Right ventricle myocardium inferior (tissue), 1 donor: Measurements from ENCODE around the gene GPR173. TPM values are rescaled to one million over a fixed set of nuclear protein-coding genes. Genes with fewer than 3 reads are reported as not detected.

Source experiments
- ATAC-seq: fragments of 200-7000 bp; cut with Tn5 transposase; one replicate; pipeline ENCODE4 v1.9.1; 2020; ENCODE audit warnings: mild to moderate bottlenecking, moderate library complexity
- DNase-seq: peaks from one replicate; pipeline ENCODE4 v3.0.0; 2021; ENCODE audit errors: missing footprints
- intact Hi-C: fragments of 100-400 bp; cut with DNase I; formaldehyde crosslinking; loops from one replicate; pipeline ENCODE4 v1.11.0; 2022
- long read RNA-seq: library from polyadenylated mRNA; unstranded; transcript quantifications from one replicate; pipeline ENCODE4 v2.0.0, GENCODE V29; 2021
- total RNA-seq: library from RNA; stranded (reverse); fragmentation: NEBNext Ultra II Directional; extraction: Animal tissue kit (Norgen Biotek cat#: 25700); gene quantifications from one replicate; pipeline ENCODE4 v1.2.1, GENCODE V29; 2021
- donor health status: DM: no; HTN: yes; CAD: no; lungs with severe emphysema.

Gene GPR173, protein sequence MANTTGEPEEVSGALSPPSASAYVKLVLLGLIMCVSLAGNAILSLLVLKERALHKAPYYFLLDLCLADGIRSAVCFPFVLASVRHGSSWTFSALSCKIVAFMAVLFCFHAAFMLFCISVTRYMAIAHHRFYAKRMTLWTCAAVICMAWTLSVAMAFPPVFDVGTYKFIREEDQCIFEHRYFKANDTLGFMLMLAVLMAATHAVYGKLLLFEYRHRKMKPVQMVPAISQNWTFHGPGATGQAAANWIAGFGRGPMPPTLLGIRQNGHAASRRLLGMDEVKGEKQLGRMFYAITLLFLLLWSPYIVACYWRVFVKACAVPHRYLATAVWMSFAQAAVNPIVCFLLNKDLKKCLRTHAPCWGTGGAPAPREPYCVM
- 0.35 TPM for total RNA-seq
- long read RNA-seq, result 0 reads

DNA sequence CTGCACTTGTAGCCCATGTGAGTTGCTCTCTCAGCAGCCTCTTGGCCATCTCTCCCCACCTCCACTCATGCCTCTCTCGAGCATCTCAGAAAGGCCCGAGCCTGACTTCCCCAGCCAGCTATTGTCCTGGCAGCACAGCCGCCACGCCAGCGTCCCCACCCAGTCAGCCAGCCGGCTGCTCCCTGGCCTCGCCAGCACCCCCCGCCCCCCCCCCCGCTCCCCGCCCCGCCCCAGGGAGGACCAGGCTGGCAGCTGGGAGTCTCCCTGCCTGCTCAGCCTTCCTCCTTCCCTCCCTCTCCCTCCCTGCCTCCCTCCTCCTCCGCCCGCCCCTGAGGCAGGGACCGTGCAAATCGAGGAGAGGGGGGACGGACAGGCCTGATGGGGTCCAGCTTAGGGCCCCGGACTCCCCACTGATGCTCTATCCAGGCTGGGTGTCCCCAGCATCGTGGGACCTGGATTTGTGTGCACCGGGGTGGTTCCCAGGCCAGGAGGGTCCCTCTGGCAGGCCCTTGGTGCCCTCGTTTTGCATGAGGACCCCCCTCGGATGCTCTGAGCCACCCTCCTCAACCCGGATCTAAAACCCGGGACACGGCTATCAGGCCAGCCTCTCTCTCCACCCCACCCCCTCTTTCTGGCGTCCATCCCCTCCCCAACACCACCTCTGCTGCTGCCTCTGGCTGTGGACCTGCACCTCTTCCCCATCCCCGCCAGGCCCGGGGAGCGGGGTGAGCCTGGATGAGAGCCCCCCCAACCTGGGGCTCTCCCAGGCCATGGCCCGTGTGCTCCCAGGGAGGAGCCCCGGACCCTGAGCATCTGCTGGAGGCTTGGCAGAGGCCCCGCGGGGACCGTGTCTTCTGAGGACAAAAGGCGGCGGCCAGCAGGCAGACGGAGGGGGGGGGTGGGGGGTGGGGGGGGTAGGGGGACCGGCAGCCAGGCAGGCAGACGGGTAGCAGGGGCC is at the start of gene GPR173:
Gene GPR173, plus strand, starts transcription at position 621 of the 958 bp plus-strand sequence. CDS start 27,833 bp downstream, outside the sequence.
- intact Hi-C loops, result no loop called here
- DNase-seq (no peak), ATAC-seq (peak; percentile 93)

DNA sequence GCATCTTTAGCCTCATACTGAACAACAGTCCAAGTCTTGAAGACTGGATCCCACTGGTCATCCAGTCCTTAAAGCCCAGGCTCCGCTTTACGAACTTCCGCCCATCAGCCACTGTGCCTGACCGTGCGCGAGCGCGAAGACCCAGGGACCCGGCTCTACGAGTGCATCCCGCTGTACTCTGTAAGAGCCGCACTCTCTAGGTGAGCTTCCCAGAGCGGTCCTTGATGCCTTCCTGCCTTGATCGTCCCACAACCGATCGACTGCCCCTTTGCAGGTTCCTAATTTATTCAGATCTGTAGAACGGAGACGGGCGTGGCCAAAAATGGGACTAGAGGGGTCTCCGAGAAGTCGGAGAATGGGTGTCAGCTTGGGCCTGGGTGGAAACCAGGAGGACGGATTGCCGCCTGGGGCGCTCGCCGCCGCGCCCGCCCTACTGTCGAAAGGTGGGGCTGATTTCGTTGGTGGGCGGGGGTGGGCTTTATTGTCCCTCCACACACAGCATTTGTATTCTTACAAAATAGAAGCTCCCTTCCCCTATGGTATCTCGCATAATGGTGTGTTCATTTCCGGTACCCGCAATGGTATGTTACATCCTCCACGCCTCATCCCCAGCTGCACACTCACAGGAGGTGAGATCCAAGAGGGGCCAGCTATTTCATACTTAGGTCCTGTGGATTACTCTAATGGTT is 48.0 kb upstream of the GPR173 start:
- intact Hi-C loops, result no loop called here
- DNase-seq (no peak), ATAC-seq (no peak)

DNA sequence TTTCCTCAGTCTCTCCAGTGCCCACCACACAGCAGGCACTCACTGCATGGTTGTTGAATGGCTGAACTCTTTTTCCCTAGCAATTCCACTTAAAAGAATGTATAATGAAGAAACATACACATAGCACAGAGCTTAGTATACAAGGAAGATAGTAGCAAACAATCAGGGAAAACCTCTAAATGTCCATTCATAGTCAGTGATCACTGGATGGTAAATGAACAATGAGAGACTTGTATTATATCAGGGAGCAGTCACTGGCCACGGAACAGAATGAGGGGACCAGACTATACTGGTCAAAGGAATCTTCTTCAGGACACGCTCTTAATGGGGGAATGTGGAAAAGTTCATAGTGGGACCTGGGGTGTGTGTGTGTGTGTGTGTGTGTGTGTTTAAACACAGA is 46.6 kb upstream of the GPR173 start:
- DNase-seq, result no peak
- no peak for ATAC-seq
- intact Hi-C loops, result no loop called here

DNA sequence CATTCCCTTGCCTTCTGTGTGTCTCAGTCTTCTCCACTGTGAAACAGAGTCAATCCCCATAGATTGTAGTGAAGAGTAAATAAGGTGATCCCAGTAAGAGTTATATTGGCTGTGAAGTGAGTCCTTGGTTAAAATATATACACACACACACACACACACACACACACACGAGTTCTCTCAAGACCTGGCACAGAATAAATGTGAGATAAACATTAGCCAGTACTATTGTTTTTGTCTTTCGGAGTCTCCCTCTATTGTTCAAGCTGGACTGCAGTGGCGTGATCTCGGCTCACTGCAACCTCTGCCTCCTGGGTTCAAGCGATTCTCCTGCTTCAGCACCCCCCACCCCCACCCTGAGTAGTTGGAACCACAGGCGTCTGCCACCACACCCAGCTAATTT is 45.5 kb upstream of the GPR173 start:
- intact Hi-C loops, result no loop called here
- no peak for DNase-seq

DNA sequence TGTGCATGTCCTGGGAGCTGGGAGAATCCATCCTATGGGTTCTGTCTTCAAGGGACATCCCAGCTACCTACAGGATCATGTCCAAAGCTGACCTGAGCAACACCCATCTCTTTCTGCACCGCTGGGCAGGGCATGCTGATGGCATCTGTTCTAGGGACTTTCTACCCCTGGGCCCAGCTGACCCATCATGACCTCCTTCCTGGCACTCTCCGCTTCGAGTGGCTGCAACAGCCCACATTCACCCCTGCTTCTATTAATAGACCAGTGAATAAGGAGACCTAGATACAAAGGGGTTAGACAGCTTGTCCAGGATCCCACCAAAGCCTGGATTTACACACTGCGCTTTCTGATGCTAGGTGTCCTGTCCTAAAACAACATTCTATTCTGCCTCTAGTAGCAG is 44.6 kb upstream of the GPR173 start:
- intact Hi-C loops, result no loop called here
- ATAC-seq (no peak), DNase-seq (no peak)

More for the DNA sequence above, 45.5 kb upstream of the GPR173 start:
- no peak for ATAC-seq

DNA sequence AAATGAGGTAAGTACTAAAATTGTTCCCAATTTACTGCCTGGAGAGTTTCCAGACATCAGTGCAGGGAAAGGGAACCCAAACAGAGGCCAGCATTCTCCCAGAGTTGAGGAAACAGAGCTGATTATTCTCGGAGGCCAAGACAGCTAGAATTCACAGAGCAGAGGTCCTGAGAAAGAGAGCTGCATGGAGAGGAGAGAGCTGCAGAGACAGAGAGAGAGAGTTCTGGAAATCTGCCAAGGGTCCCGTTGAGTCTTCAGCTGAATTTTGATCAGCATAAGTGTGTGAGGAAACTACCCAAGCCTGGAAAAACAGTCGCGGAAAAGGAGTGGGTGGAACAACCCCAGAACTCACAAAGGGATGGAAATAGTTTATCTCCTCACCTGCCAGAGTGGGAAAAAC is 43.8 kb upstream of the GPR173 start:
- ATAC-seq, result no peak
- no peak for DNase-seq
- intact Hi-C loops, result no loop called here

DNA sequence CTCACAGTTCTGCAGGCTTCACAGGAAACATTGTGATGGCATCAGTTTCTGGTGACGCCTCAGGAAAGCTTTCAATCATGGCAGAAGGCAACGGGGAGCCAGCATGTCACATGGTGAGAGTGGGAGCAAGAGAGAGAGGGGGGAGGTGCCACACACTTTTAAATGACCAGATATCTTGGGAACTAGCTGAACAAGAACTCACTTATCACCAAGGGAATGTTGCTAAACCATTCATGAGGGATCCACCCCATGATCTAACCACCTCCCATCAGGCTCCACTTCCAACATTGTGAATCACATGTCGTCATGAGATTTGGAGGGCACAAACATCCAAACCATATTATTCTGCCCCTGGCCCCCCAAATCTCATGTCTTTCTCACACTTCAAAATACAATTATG is 43.3 kb upstream of the GPR173 start:
- DNase-seq, result no peak
- ATAC-seq, result no peak
- intact Hi-C loops, result no loop called here

DNA sequence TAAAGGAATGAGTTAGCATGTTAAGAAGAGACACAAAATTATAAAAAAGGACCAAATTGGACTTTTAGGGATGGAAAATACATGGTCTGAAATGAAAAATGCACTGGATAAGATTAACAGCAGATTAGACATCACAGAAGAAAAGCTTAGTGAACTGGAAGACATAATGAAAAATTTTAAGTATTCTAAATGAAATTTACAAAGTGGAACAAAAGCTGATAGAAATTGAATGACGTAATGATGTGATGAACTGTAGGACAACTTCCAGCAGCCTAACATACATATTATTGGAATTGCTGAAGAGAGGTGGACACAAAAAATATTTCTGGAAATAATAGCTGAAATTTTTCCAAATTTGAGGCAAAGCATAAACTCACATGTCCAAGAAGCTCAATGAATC is 39.6 kb upstream of the GPR173 start:
- ATAC-seq (no peak), DNase-seq (no peak)
- intact Hi-C loops, result no loop called here

DNA sequence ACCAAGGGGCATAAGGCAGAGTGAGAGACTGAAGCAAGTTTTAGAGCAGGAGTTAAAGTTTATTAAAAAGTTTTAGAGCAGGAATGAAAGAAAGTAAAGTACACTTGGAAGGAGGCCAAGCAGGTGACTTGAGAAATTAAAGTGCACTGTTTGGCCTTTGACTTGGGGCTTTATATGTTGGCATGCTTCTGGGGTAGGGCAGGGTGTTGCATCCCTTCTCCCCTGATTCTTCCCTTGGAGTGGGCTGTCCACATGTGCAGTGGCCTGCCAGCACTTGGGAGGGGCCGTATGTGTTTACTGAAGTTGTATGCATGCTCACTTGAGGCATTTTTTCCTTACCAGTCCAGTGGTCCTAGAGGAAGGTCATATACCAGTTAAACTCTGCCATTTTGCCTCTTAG is 35.3 kb upstream of the GPR173 start:
- intact Hi-C loops, result no loop called here
- no peak for ATAC-seq

DNA sequence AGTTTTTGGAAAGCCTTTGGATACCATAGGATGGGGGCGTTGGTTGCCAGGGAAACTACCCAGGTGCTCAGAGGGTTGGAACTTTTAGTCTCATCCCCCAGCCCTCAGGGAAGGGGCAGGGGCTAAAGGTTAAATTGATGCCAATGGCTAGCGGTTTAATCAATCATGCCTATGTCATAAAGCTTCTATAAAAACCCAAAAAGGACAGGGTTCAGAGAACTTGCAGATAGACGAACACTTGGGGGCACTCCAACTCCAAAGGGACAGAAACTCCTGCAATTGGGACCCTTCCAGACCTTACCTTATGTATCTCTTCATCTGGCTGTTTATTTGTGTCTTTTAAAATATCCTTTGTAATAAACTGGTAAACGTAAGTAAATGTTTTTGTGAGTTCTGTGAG is 30.0 kb upstream of the GPR173 start:
- DNase-seq (no peak), ATAC-seq (no peak)
- intact Hi-C loops, result no loop called here

More for the DNA sequence above, 35.3 kb upstream of the GPR173 start:
- no peak for DNase-seq

DNA sequence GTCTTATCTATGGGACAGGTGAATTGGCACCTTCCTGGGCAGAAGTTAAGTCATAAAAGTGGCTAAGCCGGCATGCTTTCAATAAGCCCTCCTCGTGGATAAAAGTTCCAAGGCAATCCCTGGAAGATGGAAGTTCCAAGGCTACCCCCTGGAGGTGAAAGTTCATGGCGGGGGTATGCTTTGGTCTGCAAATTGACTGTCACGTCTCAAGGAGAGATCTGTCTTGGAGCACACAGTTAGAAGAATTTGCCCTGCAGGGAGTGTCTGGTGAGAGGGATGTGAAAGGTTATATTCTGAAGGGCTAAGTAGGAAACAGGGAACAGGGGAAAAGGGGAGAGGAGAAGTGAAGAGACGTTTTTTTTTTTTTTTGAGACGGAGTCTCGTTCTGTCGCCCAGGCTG is 26.2 kb upstream of the GPR173 start:
- DNase-seq, result no peak
- no peak for ATAC-seq
- intact Hi-C loops, result no loop called here

DNA sequence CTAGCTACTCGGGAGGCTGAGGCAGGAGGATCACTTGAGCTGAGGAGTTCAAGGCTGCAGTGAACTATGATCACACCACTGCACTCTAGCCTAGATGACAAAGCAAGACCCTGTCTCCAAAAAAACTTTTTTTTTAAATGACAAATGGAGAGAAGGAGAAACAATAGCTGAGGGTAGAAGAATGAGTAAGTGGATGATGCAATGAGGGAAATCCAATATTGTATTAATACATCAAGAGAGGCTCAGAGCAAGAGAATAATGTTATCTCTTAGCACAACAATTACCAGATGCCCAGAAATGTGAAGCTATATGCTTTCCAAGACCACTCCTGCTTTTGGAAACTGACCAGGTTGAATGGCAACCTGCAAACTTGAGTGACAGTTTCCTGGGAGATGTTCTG is 19.9 kb upstream of the GPR173 start:
- no peak for DNase-seq
- intact Hi-C loops, result no loop called here
- ATAC-seq, result no peak

DNA sequence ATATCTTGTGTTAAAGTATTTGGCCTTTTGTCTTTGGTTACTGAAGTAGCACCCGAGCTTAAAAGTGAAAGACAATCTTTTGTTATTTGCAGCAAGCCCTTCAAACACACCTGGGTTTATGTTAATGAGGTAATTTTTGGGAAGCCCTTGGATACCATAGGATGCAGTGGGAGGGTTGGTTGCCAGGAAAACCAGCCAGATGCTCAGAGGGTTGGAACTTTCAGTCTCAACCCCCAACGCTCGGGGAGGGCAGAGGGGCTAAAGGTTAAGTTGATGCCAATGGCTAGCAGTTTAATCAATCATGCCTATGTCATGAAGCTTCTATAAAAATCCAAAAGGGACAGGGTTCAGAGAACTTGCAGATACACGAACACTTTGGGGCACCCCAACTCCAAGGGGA is 17.2 kb upstream of the GPR173 start:
- DNase-seq (no peak), ATAC-seq (no peak)
- intact Hi-C loops, result no loop called here

DNA sequence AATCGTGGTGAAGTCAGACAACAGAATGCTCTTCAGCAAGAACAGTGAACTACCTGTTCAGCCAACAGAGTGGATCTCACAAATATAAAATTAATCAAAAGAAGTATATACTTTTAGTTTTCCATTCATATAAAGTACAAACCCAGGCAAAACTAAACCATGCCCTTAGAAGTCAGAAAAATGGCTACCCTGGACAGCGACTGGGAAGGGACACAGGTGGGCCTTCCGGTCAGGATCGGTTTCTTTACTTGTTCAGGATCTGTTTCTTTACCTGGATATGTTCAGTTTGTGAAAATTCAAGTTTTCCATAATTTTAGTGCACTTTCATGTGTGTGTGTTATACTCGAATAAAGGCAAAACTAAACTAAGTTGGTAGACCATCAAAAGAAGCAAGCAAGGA is 12.4 kb upstream of the GPR173 start:
- intact Hi-C loops, result no loop called here
- ATAC-seq (no peak), DNase-seq (no peak)

DNA sequence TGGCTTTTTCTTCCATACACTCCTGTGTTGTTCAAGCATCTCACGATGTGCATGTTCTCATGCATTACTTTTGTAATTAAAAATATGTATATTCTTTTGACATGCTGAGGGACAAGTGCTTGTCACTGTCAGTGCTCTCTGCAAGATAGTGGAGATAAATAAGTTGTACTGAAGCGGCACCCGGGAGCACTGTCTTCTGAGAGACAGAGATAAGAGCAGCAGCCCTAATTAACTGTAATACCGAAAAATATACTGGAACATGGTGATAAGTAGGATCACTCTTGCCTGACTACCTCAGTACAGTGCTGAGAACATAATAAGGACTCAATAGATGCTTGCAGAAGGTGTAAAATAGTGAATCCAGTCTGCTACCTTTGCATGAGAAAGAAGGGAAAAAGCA is 9.4 kb upstream of the GPR173 start:
- ATAC-seq (no peak), DNase-seq (no peak)
- intact Hi-C loops, result no loop called here

DNA sequence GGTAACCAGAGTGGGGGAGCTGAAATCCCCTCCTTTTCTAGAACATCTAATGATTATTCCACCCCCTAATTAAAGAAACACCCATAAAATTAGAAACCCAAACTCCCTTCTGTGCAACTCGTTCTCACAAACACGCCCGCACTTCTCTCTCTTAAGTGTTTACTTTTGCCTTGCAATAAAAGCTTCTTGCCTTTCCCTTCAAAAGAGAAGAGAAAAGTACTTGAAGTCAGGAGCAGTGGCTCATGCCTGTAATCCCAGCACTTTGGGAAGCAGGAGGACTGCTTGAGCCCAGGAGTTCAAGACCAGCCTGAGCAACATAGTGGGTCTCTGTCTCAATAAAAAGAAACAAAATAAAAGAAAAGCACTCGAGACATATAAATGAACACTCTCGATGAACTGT is 3.6 kb upstream of the GPR173 start:
- ATAC-seq (no peak), DNase-seq (no peak)
- intact Hi-C loops, result no loop called here

DNA sequence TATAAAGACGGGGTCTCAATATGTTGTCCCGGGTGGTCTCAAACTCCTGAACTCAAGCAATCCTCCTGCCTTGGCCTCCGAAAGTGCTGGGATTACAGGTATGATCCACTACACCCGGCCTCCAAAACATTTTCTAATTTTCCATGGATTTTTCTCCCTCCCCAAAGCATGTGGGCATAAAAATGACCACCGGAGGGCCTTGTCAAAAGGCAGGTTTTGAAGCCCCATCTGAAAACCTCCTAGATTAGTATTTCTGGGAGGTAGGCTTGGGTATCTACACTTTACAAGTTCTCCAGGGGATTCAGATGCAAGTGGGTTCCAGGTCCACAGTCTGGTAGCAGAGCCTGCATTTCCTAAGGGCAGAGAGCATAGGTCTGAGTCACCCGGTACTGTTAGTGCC is 1.4 kb upstream of the GPR173 start:
- intact Hi-C loops, result no loop called here
- ATAC-seq (no peak), DNase-seq (no peak)

DNA sequence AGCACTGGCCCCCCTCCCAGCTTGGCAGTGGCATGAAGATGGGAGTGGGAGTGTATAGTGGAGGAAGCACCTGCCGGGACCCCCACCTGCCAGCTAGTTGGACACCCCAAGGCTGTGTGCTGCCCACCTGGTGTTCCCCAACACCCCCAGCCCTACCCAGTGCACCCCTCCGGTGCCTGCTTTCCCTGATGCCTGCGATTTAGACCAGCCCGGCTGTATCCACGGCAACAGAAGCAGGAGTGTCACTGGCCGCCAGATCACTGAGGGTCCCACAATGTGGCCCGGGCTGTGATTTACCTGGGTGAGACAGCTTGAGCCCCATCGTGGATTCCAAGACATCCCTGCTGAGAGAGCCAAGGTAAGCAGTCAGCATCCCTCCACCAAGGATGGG is 533 bp downstream of the GPR173 start:
- intact Hi-C loops, result no loop called here
- no peak for DNase-seq
- no peak for ATAC-seq

DNA sequence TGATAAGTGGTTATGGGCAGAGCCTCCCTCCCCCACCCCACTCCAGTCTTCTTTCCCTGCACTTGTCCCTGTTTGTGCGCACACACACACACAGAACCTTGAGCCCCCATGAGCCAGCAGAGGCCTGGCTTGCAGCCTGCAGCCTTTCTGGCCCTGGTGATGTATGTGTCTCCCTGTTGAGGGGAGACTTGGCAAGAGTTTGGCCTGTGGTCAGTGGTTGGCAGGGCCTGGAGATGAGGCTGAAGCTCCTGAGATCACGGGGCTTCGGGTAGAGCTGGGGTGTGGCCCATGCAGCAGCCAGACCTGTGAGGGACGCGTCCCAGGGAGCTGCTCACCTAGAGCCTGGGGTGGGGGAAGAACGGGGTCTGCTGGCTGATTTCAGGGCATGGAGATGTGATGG is 2.3 kb downstream of the GPR173 start:
- ATAC-seq (no peak), DNase-seq (no peak)
- intact Hi-C loops, result no loop called here
